K562 (cell line): ENCODE measurements around the gene UQCRC2. TPM values are rescaled to one million over a fixed set of nuclear protein-coding genes. Genes with fewer than 3 reads are reported as not detected.

Source experiments
- ADNP ChIP-seq: fragments of 200-800 bp; sonication (Bioruptor generic); IDR thresholded peaks from 2 replicates; pipeline ENCODE4 v1.6.1; 2016; ENCODE audit warnings: missing genetic modification characterization, missing compliant biosample characterization
- CBFB ChIP-seq: sonication (generic); formaldehyde crosslinking; IDR thresholded peaks from 2 replicates; pipeline ENCODE4 v1.4.0; 2020; ENCODE audit warnings: mild to moderate bottlenecking, missing genetic modification reagents
- ELF2 ChIP-seq: fragments of 250-450 bp; sonication (Bioruptor Pico); IDR thresholded peaks from 2 replicates; pipeline ENCODE4 v1.5.0; 2021; ENCODE audit warnings: mild to moderate bottlenecking
- ESRRA ChIP-seq: fragments of 450-650 bp; IDR thresholded peaks from 2 replicates; pipeline ENCODE4 v1.6.1; 2014; ENCODE audit warnings: low read depth, mild to moderate bottlenecking, moderate library complexity, borderline replicate concordance
- ETV5 ChIP-seq: sonication (generic); formaldehyde crosslinking; IDR thresholded peaks from 2 replicates; pipeline ENCODE4 v1.4.0; 2020; ENCODE audit warnings: low read depth, mild to moderate bottlenecking, missing genetic modification reagents
- HDAC2 ChIP-seq: fragments of 450-650 bp; IDR thresholded peaks from 2 replicates; pipeline ENCODE4 v1.6.1; 2016; ENCODE audit warnings: mild to moderate bottlenecking
- MEIS2 ChIP-seq: fragments of 450-650 bp; IDR thresholded peaks from 2 replicates; pipeline ENCODE4 v1.6.1; 2014; ENCODE audit warnings: mild to moderate bottlenecking; ENCODE audit not compliant: partially characterized antibody
- RAD51 ChIP-seq: fragments of 450-650 bp; IDR thresholded peaks from 2 replicates; pipeline ENCODE4 v1.7.1; 2016; ENCODE audit warnings: low read depth, mild to moderate bottlenecking, borderline replicate concordance
- SMAD4 ChIP-seq: fragments of 250-450 bp; sonication (Bioruptor Pico); conservative IDR thresholded peaks from 2 replicates; pipeline ENCODE4 v1.8.0; 2021; ENCODE audit warnings: inconsistent platforms, mild to moderate bottlenecking, moderate library complexity
- STAG1 ChIP-seq: sonication (generic); formaldehyde crosslinking; IDR thresholded peaks from 2 replicates; pipeline ENCODE4 v1.5.0; 2020; ENCODE audit warnings: missing genetic modification reagents, borderline replicate concordance
- TAF1 ChIP-seq: IDR thresholded peaks from 2 replicates; pipeline ENCODE4 v1.6.1; 2011; ENCODE audit warnings: mild to moderate bottlenecking, low read length, moderate library complexity; ENCODE audit not compliant: insufficient read depth, control insufficient read depth, severe bottlenecking; ENCODE audit errors: extremely low read depth
- ZBTB2 ChIP-seq: fragments of 450-650 bp; IDR thresholded peaks from 2 replicates; pipeline ENCODE4 v1.6.1; 2016; ENCODE audit warnings: antibody characterized with exemption
- ZNF740 ChIP-seq, 3 experiments: fragments of 200-800 bp in 1 of 3; sonication (Bioruptor generic) in 1 of 3; sonication (generic) in 1 of 3; formaldehyde crosslinking in 1 of 3; IDR thresholded peaks; 2 replicates each; pipeline versions ENCODE4 v1.6.1 to v1.8.0; 2016 to 2022; ENCODE audit warnings: mild to moderate bottlenecking in 2 of 3, missing compliant biosample characterization in 2 of 3, missing genetic modification characterization in 2 of 3, missing genetic modification reagents in 1 of 3
- polyA plus RNA-seq, 8 experiments: library from polyadenylated mRNA; depleted of rRNA in 4 of 8; stranded (reverse) in 5 of 8; unstranded in 3 of 8; fragments of >200 nt; fragmentation: Nextera tagmentation in 2 of 8; fragmentation: Illumina TruSeq in 1 of 8; extraction: Ambion mirVana in 2 of 8; extraction: Trizol in 1 of 8; gene quantifications; 2 replicates each; pipeline versions ENCODE4 v1.2.1 to v1.2.3, GENCODE V29; 2011 to 2014; ENCODE audit warnings: inconsistent platforms in 1 of 8, missing spikeins in 1 of 8
- total RNA-seq, 7 experiments: library from RNA; depleted of rRNA in 6 of 7; stranded (reverse); fragments of >200 nt in 6 of 7; fragmentation: Illumina TruSeq in 2 of 7; extraction: Trizol in 2 of 7; gene quantifications; 2 replicates each; pipeline versions ENCODE4 v1.2.1 to v1.2.3, GENCODE V29; 2011 to 2021; ENCODE audit warnings: low replicate concordance in 1 of 7
- TF ChIP-seq, protein P1 (sequence below): sonication (generic); formaldehyde crosslinking; IDR thresholded peaks from 2 replicates; pipeline ENCODE4 v1.8.0; 2023; ENCODE audit warnings: missing genetic modification reagents, mild to moderate bottlenecking, borderline replicate concordance
- TF ChIP-seq, protein P2 (sequence below): fragments of 250-450 bp; sonication (Bioruptor Pico); IDR thresholded peaks from 2 replicates; pipeline ENCODE4 v1.4.0; 2020; ENCODE audit warnings: mild to moderate bottlenecking, moderate library complexity

The UQCRC2 gene
- total and polyA plus RNA-seq, 9 of the 15 experiments (the other 6 are each of a cell fraction or from before 2014, with no cell fraction given), result 177 to 516 (median 319) TPM

DNA sequence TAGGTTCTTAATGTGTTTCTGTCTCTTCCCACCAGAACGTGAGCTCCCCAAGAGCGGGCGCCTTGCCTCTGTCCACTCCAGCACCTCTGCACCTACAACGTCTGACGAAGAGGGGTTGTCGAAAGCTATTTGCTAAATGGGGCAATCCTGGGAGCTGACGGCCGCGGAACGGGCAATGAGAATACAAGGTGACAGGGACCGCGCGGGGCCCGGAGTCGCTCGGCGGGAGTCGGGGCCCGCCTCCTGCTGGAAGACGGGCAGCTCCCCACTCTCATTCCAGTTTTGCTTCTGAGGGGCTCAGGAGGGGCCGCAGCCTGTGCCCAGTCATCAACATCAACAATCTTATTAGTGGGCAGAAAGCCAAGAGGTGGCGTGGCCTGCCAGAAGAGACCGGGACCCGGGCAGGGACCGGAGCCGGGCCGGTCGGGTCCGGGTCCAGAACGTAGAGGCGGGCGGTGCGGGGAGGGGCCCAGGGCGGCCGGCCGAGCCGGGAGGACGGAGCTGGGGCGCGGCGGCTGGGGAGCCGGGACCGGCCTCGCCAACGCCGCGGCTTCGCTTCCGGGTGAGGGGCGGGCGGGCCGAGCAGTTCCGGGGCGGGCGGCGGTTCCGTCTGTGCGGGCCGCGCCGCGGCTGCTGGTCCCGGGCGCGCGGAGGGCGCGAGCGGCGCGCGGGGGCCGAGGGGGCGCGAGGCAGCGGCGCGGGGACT is 54.5 kb downstream of the UQCRC2 start, which contains the start of gene MOSMO (continued):
- TF ChIP-seq MEIS2 (no peak), HDAC2 (peak; percentile 27; the same call in 1 of the 2 replicates), ETV5 (CRISPR knock-in tag) (no peak), CBFB (CRISPR knock-in tag) (no peak), ADNP (tag) (no peak), TAF1 (peak; percentile 30), ESRRA (peak; percentile 20; the same call in 1 of the 2 replicates), RAD51 (no peak), ZNF740 (CRISPR knock-in tag; IDR thresholded peaks at IDR 0.05) (no peak), ZNF740 (tag; IDR thresholded peaks at IDR 0.05) (no peak), ELF2 (CRISPR knock-in tag) (no peak), STAG1 (CRISPR knock-in tag) (no peak), ZBTB2 (no peak), SMAD4 (0 out of 2 replicates have a peak, but pooled peaks have one; percentile 21)
- TF ChIP-seq, protein P1, sequence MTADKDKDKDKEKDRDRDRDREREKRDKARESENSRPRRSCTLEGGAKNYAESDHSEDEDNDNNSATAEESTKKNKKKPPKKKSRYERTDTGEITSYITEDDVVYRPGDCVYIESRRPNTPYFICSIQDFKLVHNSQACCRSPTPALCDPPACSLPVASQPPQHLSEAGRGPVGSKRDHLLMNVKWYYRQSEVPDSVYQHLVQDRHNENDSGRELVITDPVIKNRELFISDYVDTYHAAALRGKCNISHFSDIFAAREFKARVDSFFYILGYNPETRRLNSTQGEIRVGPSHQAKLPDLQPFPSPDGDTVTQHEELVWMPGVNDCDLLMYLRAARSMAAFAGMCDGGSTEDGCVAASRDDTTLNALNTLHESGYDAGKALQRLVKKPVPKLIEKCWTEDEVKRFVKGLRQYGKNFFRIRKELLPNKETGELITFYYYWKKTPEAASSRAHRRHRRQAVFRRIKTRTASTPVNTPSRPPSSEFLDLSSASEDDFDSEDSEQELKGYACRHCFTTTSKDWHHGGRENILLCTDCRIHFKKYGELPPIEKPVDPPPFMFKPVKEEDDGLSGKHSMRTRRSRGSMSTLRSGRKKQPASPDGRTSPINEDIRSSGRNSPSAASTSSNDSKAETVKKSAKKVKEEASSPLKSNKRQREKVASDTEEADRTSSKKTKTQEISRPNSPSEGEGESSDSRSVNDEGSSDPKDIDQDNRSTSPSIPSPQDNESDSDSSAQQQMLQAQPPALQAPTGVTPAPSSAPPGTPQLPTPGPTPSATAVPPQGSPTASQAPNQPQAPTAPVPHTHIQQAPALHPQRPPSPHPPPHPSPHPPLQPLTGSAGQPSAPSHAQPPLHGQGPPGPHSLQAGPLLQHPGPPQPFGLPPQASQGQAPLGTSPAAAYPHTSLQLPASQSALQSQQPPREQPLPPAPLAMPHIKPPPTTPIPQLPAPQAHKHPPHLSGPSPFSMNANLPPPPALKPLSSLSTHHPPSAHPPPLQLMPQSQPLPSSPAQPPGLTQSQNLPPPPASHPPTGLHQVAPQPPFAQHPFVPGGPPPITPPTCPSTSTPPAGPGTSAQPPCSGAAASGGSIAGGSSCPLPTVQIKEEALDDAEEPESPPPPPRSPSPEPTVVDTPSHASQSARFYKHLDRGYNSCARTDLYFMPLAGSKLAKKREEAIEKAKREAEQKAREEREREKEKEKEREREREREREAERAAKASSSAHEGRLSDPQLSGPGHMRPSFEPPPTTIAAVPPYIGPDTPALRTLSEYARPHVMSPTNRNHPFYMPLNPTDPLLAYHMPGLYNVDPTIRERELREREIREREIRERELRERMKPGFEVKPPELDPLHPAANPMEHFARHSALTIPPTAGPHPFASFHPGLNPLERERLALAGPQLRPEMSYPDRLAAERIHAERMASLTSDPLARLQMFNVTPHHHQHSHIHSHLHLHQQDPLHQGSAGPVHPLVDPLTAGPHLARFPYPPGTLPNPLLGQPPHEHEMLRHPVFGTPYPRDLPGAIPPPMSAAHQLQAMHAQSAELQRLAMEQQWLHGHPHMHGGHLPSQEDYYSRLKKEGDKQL (CRISPR knock-in tag), result no peak
- TF ChIP-seq, protein P2, sequence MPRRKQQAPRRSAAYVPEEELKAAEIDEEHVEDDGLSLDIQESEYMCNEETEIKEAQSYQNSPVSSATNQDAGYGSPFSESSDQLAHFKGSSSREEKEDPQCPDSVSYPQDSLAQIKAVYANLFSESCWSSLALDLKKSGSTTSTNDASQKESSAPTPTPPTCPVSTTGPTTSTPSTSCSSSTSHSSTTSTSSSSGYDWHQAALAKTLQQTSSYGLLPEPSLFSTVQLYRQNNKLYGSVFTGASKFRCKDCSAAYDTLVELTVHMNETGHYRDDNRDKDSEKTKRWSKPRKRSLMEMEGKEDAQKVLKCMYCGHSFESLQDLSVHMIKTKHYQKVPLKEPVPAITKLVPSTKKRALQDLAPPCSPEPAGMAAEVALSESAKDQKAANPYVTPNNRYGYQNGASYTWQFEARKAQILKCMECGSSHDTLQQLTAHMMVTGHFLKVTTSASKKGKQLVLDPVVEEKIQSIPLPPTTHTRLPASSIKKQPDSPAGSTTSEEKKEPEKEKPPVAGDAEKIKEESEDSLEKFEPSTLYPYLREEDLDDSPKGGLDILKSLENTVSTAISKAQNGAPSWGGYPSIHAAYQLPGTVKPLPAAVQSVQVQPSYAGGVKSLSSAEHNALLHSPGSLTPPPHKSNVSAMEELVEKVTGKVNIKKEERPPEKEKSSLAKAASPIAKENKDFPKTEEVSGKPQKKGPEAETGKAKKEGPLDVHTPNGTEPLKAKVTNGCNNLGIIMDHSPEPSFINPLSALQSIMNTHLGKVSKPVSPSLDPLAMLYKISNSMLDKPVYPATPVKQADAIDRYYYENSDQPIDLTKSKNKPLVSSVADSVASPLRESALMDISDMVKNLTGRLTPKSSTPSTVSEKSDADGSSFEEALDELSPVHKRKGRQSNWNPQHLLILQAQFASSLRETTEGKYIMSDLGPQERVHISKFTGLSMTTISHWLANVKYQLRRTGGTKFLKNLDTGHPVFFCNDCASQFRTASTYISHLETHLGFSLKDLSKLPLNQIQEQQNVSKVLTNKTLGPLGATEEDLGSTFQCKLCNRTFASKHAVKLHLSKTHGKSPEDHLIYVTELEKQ, result no peak
